ENCODE measurements around the gene EXOC6B. TPM values are rescaled to one million over a fixed set of nuclear protein-coding genes. Genes with fewer than 3 reads are reported as not detected.

The EXOC6B gene
- total RNA-seq, 2 experiments from 2014 or later: 6.2 to 8.3 TPM

- H3K36me3 Mint-ChIP-seq (ENCODE audit: low read depth): peaks cover 11% of the 10 kb centered on the region
- TF ChIP-seq CTCF (IDR thresholded peaks at IDR 0.05): no peak
- no peaks in the 10 kb centered on the region for H3K4me1 Mint-ChIP-seq (ENCODE audit: low read depth)
- no peak for DNase-seq
- no peaks in the 10 kb centered on the region for H3K9me3 Mint-ChIP-seq
- intact Hi-C loops (cut with micrococcal nuclease): no loop called here
- H3K27ac Mint-ChIP-seq: no peak overlapping the region
- no peak overlapping the region for H3K4me3 Mint-ChIP-seq
- ChIA-PET POLR2A (no interaction called here), CTCF (no interaction called here)
- ATAC-seq: no peak
- no peaks in the 10 kb centered on the region for H3K27me3 Mint-ChIP-seq
These were observed 371.6 kb downstream of the EXOC6B start for GRCh38 chr2:72454189-72454588.

GRCh38 chr2:72442270-72442669 lies 383.6 kb downstream of the EXOC6B start:
- Mint-ChIP-seq H3K4me1 (ENCODE audit: low read depth) (peaks cover 6% of the 10 kb centered on the region), H3K9me3 (peaks cover 17% of the 10 kb centered on the region), H3K36me3 (ENCODE audit: low read depth) (peaks cover 33% of the 10 kb centered on the region), H3K27ac (no peak overlapping the region), H3K4me3 (no peak overlapping the region), H3K27me3 (no peaks in the 10 kb centered on the region)
- ATAC-seq (no peak), DNase-seq (no peak)
- intact Hi-C loops (cut with micrococcal nuclease): no loop called here
- ChIA-PET POLR2A (interaction anchor here (0.8 kb wide), 1 partner anchor 14 kb away, joined by 4 read pairs; no protein-coding TSS in a partner anchor), CTCF (no interaction called here)
- no peak for TF ChIP-seq CTCF (IDR thresholded peaks at IDR 0.05)

GRCh38 chr2:72439892-72440291 lies 385.9 kb downstream of the EXOC6B start:
- POLR2A ChIA-PET: no interaction called here
- CTCF ChIA-PET: no interaction called here
- Mint-ChIP-seq H3K4me3 (no peak overlapping the region), H3K36me3 (ENCODE audit: low read depth) (peaks cover 26% of the 10 kb centered on the region), H3K9me3 (peaks cover 20% of the 10 kb centered on the region), H3K27me3 (no peaks in the 10 kb centered on the region), H3K27ac (no peak overlapping the region), H3K4me1 (ENCODE audit: low read depth) (peaks cover 6% of the 10 kb centered on the region)
- DNase-seq (no peak), ATAC-seq (no peak)
- no peak for TF ChIP-seq CTCF (IDR thresholded peaks at IDR 0.05)
- intact Hi-C loops (cut with micrococcal nuclease): no loop called here

GRCh38 chr2:72438364-72438763 lies 387.5 kb downstream of the EXOC6B start:
- CTCF ChIA-PET: interaction anchor here (1.0 kb wide), 1 partner anchor 109 kb away, joined by 3 read pairs; no protein-coding TSS in a partner anchor
- peaks cover 30% of the 10 kb centered on the region for H3K9me3 Mint-ChIP-seq

GRCh38 chr2:72431737-72432136 lies 394.1 kb downstream of the EXOC6B start:
- Mint-ChIP-seq H3K27me3 (no peaks in the 10 kb centered on the region), H3K36me3 (ENCODE audit: low read depth) (peaks cover 12% of the 10 kb centered on the region), H3K4me3 (no peak overlapping the region), H3K9me3 (peaks cover 27% of the 10 kb centered on the region), H3K27ac (no peak overlapping the region), H3K4me1 (ENCODE audit: low read depth) (no peaks in the 10 kb centered on the region)
- no peak for ATAC-seq
- no peak for DNase-seq
- TF ChIP-seq CTCF (IDR thresholded peaks at IDR 0.05): no peak
- intact Hi-C loops (cut with micrococcal nuclease): no loop called here
- ChIA-PET POLR2A (no interaction called here), CTCF (no interaction called here)

More at GRCh38 chr2:72438364-72438763, 387.5 kb downstream of the EXOC6B start:
- intact Hi-C loops (cut with micrococcal nuclease): no loop called here
- ATAC-seq (no peak), DNase-seq (no peak)
- no peak for TF ChIP-seq CTCF (IDR thresholded peaks at IDR 0.05)
- Mint-ChIP-seq H3K36me3 (ENCODE audit: low read depth) (peaks cover 27% of the 10 kb centered on the region), H3K27me3 (no peaks in the 10 kb centered on the region), H3K4me1 (ENCODE audit: low read depth) (peaks cover 6% of the 10 kb centered on the region), H3K4me3 (no peak overlapping the region), H3K27ac (no peak overlapping the region)
- POLR2A ChIA-PET: no interaction called here

Measured in activated CD8-positive, alpha-beta T cell treated with anti-CD3 and anti-CD28 coated beads for 36 hours (primary cell).